Measurements from ENCODE around the gene TEC.

The TEC gene

GRCh38 chr4:48100256-48100655 is 169.4 kb downstream of the TEC start:
- in situ Hi-C loops (cut with MboI; ENCODE audit: low sequenced_read_pairs), result no loop called here

GRCh38 chr4:48095441-48095840 is 174.2 kb downstream of the TEC start:
- in situ Hi-C loops (cut with MboI; ENCODE audit: low sequenced_read_pairs), result loop anchor here (25.0 kb wide), 1 partner anchor 408 kb away; no protein-coding TSS in a partner anchor

- in situ Hi-C loops (cut with MboI; ENCODE audit: low sequenced_read_pairs), result loop anchor here (25.0 kb wide), 1 partner anchor 407 kb away; no protein-coding TSS in a partner anchor
Measured at GRCh38 chr4:48093991-48094416, 175.6 kb downstream of the TEC start.

- in situ Hi-C loops (cut with MboI; ENCODE audit: low sequenced_read_pairs), result loop anchor here (25.0 kb wide), 1 partner anchor 403 kb away; no protein-coding TSS in a partner anchor
Measured at GRCh38 chr4:48090621-48091020, 179.0 kb downstream of the TEC start.

GRCh38 chr4:48085821-48086589 is 183.6 kb downstream of the TEC start:
- in situ Hi-C loops (cut with MboI; ENCODE audit: low sequenced_read_pairs), result loop anchor here (25.0 kb wide), 1 partner anchor 399 kb away; no protein-coding TSS in a partner anchor
